ENCODE results near the gene HOMER2. TPM values are rescaled to one million over a fixed set of nuclear protein-coding genes. Genes with fewer than 3 reads are reported as not detected.

HOMER2 gene
- total and polyA plus RNA-seq, 2 experiments from 2014 or later = 5.9 to 14.5 TPM

- Histone ChIP-seq H3K27ac (peak overlapping the region; percentile 48), H3K4me3 (no peak overlapping the region), H3K9me2 (replicated peaks; ENCODE audit: insufficient read depth) (no peaks in the 10 kb centered on the region), H3K4me2 (peak overlapping the region; percentile 69), H3K79me2 (no peaks in the 10 kb centered on the region), H4K20me1 (ENCODE audit: insufficient read depth, poor library complexity, severe bottlenecking) (no peaks in the 10 kb centered on the region), H2AFZ (peak overlapping the region; percentile 84), H3K9me3 (ENCODE audit: low read depth) (no peaks in the 10 kb centered on the region), H3K4me1 (ENCODE audit: insufficient read depth) (no peaks in the 10 kb centered on the region), H3K27me3 (no peaks in the 10 kb centered on the region), H3K36me3 (replicated peaks; ENCODE audit: insufficient read depth, low read depth) (no peaks in the 10 kb centered on the region)
- DNase-seq (ENCODE audit: low spot score) = peak; percentile 88
- TF ChIP-seq EZH2 (IDR thresholded peaks at IDR 0.05; ENCODE audit: borderline replicate concordance) = no peak
- peak; percentile 84 for TF ChIP-seq CTCF (IDR thresholded peaks at IDR 0.05; ENCODE audit: poor library complexity)
- TF ChIP-seq EZH2phosphoT487 (IDR thresholded peaks at IDR 0.05; ENCODE audit: low read depth, severe bottlenecking, unreplicated experiment) = no peak
- WGBS (ENCODE audit: low lambda C conversion rate, missing lambda C conversion rate) = 25% methylated on average over 23 of the region's 23 CpGs
Observed at GRCh38 chr15:82849556-82850512, 102.7 kb downstream of the HOMER2 start.

- Histone ChIP-seq H3K4me2 (no peak overlapping the region), H2AFZ (no peak overlapping the region), H3K27me3 (no peaks in the 10 kb centered on the region), H3K27ac (no peak overlapping the region), H3K4me3 (no peak overlapping the region), H3K79me2 (no peaks in the 10 kb centered on the region), H3K4me1 (ENCODE audit: insufficient read depth) (no peaks in the 10 kb centered on the region), H3K36me3 (replicated peaks; ENCODE audit: insufficient read depth, low read depth) (no peaks in the 10 kb centered on the region), H3K9me3 (ENCODE audit: low read depth) (no peaks in the 10 kb centered on the region), H3K9me2 (replicated peaks; ENCODE audit: insufficient read depth) (no peaks in the 10 kb centered on the region), H4K20me1 (ENCODE audit: insufficient read depth, poor library complexity, severe bottlenecking) (no peaks in the 10 kb centered on the region)
- no peak for DNase-seq (ENCODE audit: low spot score)
- TF ChIP-seq CTCF (IDR thresholded peaks at IDR 0.05; ENCODE audit: poor library complexity) (no peak), EZH2phosphoT487 (IDR thresholded peaks at IDR 0.05; ENCODE audit: low read depth, severe bottlenecking, unreplicated experiment) (no peak), EZH2 (IDR thresholded peaks at IDR 0.05; ENCODE audit: borderline replicate concordance) (no peak)
- WGBS (ENCODE audit: low lambda C conversion rate, missing lambda C conversion rate) = 95% methylated on average over 9 of the region's 9 CpGs
Observed at GRCh38 chr15:82848241-82848993, 104.1 kb downstream of the HOMER2 start.

GRCh38 chr15:82847703-82848102 lies 104.8 kb downstream of the HOMER2 start:
- H3K79me2 ChIP-seq = no peaks in the 10 kb centered on the region
- no peak overlapping the region for H3K4me2 ChIP-seq
- no peaks in the 10 kb centered on the region for H3K9me3 ChIP-seq (ENCODE audit: low read depth)
- TF ChIP-seq EZH2phosphoT487 (IDR thresholded peaks at IDR 0.05; ENCODE audit: low read depth, severe bottlenecking, unreplicated experiment) (no peak), CTCF (IDR thresholded peaks at IDR 0.05; ENCODE audit: poor library complexity) (no peak), EZH2 (IDR thresholded peaks at IDR 0.05; ENCODE audit: borderline replicate concordance) (no peak)
- H3K27ac ChIP-seq = no peak overlapping the region
- no peaks in the 10 kb centered on the region for H3K36me3 ChIP-seq (replicated peaks; ENCODE audit: insufficient read depth, low read depth)
- no peaks in the 10 kb centered on the region for H3K9me2 ChIP-seq (replicated peaks; ENCODE audit: insufficient read depth)
- no peak for DNase-seq (ENCODE audit: low spot score)
- no peaks in the 10 kb centered on the region for H4K20me1 ChIP-seq (ENCODE audit: insufficient read depth, poor library complexity, severe bottlenecking)
- no peaks in the 10 kb centered on the region for H3K4me1 ChIP-seq (ENCODE audit: insufficient read depth)
- WGBS (ENCODE audit: low lambda C conversion rate, missing lambda C conversion rate) = 84% methylated on average over 8 of the region's 8 CpGs
- no peak overlapping the region for H3K4me3 ChIP-seq
- H3K27me3 ChIP-seq = no peaks in the 10 kb centered on the region
- no peak overlapping the region for H2AFZ ChIP-seq

Data from hepatocyte (in vitro differentiated cells).